Peyer's patch (tissue), 4 donors: ENCODE results near the gene PNPO. TPM values are rescaled to one million over a fixed set of nuclear protein-coding genes. Genes with fewer than 3 reads are reported as not detected.

Experiments
- DNase-seq, 3 donors: peaks; one replicate each; pipeline ENCODE4 v3.0.0-alpha.2; 2017 to 2019
- H3K27ac ChIP-seq, 4 donors: fragments of 200-600 bp; sonication (generic); one replicate each; pipeline ENCODE4 v1.5.1; 2016 to 2019
- H3K27me3 ChIP-seq, 2 donors: fragments of 200-600 bp; sonication (generic); one replicate each; pipeline ENCODE4 v1.5.1; 2019
- H3K36me3 ChIP-seq, 3 donors: fragments of 200-600 bp; sonication (generic); one replicate each; pipeline ENCODE4 v1.5.1; 2016 to 2019
- H3K4me1 ChIP-seq, 4 donors: fragments of 200-600 bp; sonication (generic); one replicate each; pipeline ENCODE4 v1.5.1; 2016 to 2019
- H3K4me3 ChIP-seq, 4 donors: fragments of 200-600 bp; sonication (generic); 1 replicate in 3 of 4; 2 replicates in 1 of 4; pipeline ENCODE4 v1.5.1; 2016 to 2019; ENCODE audit warnings: mild to moderate bottlenecking in 1 of 4
- H3K9me3 ChIP-seq, 4 donors: fragments of 200-600 bp; sonication (generic); one replicate each; pipeline ENCODE4 v1.5.1; 2016 to 2019; ENCODE audit warnings: mild to moderate bottlenecking in 1 of 4
- POLR2A ChIP-seq, 2 donors: fragments of 450-650 bp; IDR thresholded peaks; one replicate each; pipeline ENCODE4 v1.5.1; 2017; ENCODE audit warnings: antibody characterized with exemption in 2 of 2, mild to moderate bottlenecking in 2 of 2, moderate library complexity in 2 of 2
- total RNA-seq, 4 donors: library from RNA; depleted of rRNA; stranded (reverse); fragments of >200 nt; gene quantifications; one replicate each; pipeline ENCODE4 v1.1.0, GENCODE V29; 2016
- TF ChIP-seq, protein P1 (sequence below), 6 experiments: fragments of 450-650 bp in 4 of 6; fragments of 200-600 bp in 2 of 6; sonication (generic) in 1 of 6; IDR thresholded peaks; one replicate each; pipeline ENCODE4 v1.5.1; 2017 to 2019; ENCODE audit warnings: antibody characterized with exemption in 6 of 6, mild to moderate bottlenecking in 3 of 6, moderate library complexity in 1 of 6

Gene PNPO
- total RNA-seq, 4 donors from 2014 or later: 23.9 to 103 (median 64.6) TPM

DNA sequence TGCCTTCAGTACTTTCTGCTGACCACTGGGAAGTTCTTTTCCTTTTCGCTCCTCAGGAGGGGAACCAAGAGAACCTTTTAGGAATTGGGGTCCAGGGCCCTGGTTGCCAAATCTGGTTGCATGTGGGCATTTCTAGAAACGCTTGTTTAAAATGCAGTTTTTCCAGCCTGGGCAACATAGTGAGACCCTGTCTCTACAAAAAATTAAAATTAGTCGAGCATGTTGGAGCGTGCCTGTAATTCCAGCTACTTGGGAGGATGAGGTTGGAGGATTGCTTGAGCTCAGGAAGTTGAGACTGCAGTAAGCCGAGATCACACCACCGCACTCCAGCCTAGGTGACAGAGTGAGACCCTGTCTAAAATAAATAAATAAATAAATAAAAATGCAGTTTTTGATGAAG is 1.2 kb downstream of the PNPO start:
- Histone ChIP-seq H3K4me1 (peaks cover 0 to 32% (median 6%) of the 10 kb centered on the region in 4 donors), H3K9me3 (no peaks in the 10 kb centered on the region), H3K36me3 (peaks cover 0 to 6% (median 0%) of the 10 kb centered on the region in 3 donors), H3K4me3 (peak overlapping the region in 3 of 4 donors; percentile 63 to 92 (median 79)), H3K27me3 (no peaks in the 10 kb centered on the region), H3K27ac (peak overlapping the region in 2 of 4 donors; percentile 82 to 83)
- no peak for DNase-seq
- TF ChIP-seq, protein P1, sequence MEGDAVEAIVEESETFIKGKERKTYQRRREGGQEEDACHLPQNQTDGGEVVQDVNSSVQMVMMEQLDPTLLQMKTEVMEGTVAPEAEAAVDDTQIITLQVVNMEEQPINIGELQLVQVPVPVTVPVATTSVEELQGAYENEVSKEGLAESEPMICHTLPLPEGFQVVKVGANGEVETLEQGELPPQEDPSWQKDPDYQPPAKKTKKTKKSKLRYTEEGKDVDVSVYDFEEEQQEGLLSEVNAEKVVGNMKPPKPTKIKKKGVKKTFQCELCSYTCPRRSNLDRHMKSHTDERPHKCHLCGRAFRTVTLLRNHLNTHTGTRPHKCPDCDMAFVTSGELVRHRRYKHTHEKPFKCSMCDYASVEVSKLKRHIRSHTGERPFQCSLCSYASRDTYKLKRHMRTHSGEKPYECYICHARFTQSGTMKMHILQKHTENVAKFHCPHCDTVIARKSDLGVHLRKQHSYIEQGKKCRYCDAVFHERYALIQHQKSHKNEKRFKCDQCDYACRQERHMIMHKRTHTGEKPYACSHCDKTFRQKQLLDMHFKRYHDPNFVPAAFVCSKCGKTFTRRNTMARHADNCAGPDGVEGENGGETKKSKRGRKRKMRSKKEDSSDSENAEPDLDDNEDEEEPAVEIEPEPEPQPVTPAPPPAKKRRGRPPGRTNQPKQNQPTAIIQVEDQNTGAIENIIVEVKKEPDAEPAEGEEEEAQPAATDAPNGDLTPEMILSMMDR (IDR thresholded peaks at IDR 0.05): no peak
- TF ChIP-seq POLR2A (IDR thresholded peaks at IDR 0.05): no peak

DNA sequence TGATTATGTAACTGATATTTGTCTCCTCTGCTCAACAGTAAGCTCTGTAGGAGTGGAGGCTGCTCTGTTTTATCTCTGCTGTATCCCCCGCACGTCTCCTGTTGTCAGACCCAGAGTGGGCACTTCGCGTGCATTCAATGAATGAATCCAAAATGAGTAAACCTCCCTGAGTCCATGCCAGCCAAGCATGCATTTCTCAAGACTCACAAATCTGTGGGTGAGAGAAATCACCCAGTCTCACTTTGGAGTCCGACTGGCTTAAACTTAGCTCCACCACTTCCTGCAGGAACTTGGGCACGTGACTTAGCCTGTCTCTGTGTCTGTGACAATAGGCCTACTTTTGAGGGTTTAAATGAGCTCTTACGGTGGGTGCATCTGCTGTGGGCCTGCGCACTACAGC is 3.7 kb downstream of the PNPO start:
- Histone ChIP-seq H3K9me3 (no peaks in the 10 kb centered on the region), H3K27ac (peak overlapping the region in 1 of 4 donors; percentile 53), H3K27me3 (no peaks in the 10 kb centered on the region), H3K4me1 (peaks cover 0 to 48% (median 12%) of the 10 kb centered on the region in 4 donors), H3K36me3 (peaks cover 0 to 6% (median 0%) of the 10 kb centered on the region in 3 donors), H3K4me3 (no peak overlapping the region)
- no peak for DNase-seq
- TF ChIP-seq, protein P1 (IDR thresholded peaks at IDR 0.05): no peak
- TF ChIP-seq POLR2A (IDR thresholded peaks at IDR 0.05): no peak

DNA sequence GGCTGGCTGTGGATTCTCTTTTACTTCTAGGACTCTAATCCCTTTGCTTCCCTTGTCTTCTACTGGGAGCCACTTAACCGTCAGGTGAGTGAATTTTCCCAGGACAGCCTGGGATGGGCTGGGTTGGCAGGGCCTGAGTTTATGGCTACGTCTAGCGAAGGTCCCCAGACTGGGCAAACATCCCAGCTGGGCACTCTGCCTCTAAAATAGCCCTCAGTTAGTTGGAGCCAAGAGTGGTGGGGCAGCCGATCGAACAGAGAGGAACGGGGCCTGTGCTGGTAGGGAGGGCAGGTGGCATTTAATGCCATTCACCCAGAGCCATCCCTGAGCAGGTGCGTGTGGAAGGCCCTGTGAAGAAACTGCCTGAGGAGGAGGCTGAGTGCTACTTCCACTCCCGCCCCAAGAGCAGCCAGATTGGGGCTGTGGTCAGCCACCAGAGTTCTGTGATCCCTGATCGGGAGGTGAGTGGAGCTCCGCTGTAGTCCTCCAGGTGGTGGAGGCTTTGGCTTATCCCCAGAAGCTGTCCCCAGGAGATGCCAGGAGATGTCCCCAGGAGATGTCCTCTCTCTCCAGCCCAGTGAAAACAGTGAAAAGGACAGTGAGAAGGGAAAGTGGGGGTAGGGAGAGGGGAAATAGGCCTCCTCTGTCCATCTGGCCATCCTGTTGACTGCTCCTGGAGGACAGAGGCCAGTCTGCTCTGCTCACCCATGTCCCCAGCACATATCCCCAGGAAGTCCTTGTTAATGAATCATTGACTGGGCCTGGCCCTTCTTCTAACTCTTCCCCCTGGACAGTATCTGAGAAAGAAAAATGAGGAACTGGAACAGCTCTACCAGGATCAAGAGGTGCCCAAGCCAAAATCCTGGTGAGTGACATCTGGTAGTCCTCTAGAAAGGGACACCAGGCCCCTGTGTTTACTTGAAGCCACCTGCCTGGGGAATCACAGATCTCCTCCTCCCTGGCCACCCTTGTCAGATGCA is 4.4 kb downstream of the PNPO start:
- TF ChIP-seq, protein P1 (IDR thresholded peaks at IDR 0.05): no peak
- no peak for TF ChIP-seq POLR2A (IDR thresholded peaks at IDR 0.05)
- H3K4me3 ChIP-seq: no peak overlapping the region
- peaks cover 0 to 48% (median 14%) of the 10 kb centered on the region in 4 donors for H3K4me1 ChIP-seq
- no peak for DNase-seq
- peaks cover 0 to 10% (median 0%) of the 10 kb centered on the region in 3 donors for H3K36me3 ChIP-seq
- no peaks in the 10 kb centered on the region for H3K27me3 ChIP-seq
- H3K27ac ChIP-seq: peak overlapping the region in 2 of 4 donors; percentile 18 to 53
- no peaks in the 10 kb centered on the region for H3K9me3 ChIP-seq

DNA sequence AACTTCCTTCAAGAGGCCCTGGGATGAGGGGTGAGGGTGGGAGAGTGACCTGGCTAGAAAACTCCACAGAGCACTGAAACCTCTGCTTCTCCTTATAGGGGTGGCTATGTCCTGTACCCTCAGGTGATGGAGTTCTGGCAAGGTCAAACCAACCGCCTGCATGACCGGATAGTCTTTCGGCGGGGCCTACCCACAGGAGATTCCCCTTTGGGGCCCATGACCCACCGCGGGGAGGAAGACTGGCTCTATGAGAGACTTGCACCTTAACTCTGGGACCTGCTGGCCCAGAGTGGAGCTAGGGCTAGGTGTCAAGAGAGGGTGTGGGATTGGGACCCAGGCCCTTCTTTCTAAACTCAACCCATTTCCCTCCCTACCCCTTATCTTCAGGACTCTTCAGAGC is 5.1 kb downstream of the PNPO start:
- no peak for DNase-seq
- Histone ChIP-seq H3K27me3 (no peaks in the 10 kb centered on the region), H3K36me3 (peaks cover 0 to 17% (median 0%) of the 10 kb centered on the region in 3 donors), H3K27ac (peak overlapping the region in 3 of 4 donors; percentile 12 to 53 (median 18)), H3K9me3 (no peaks in the 10 kb centered on the region), H3K4me1 (peaks cover 0 to 52% (median 14%) of the 10 kb centered on the region in 4 donors), H3K4me3 (no peak overlapping the region)
- TF ChIP-seq, protein P1 (IDR thresholded peaks at IDR 0.05): no peak
- TF ChIP-seq POLR2A (IDR thresholded peaks at IDR 0.05): no peak

DNA sequence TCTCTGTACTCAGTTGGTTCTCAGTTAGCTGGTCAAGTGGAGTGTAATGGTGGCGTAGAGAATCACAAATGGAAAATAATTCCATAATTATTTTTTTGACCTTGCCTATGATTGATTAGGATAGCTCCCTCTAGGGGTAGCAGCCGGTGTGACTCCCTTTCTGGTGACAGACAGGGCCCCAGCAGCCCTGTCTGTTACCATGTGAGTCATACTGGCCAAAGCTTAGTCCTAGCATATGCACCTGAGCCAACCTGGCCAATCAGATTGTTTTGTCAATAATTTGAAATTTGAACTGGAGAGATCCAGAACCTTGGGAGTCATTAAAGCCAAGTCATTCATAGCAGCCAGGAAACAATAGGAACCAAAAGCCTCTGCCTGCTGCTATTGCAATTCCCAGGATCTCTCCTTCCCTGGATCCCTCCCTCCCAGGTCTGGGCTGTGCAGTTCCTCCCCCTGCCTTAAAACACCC is 5.6 kb downstream of the PNPO start:
- no peaks in the 10 kb centered on the region for H3K9me3 ChIP-seq
- H3K4me3 ChIP-seq: no peak overlapping the region
- TF ChIP-seq, protein P1 (IDR thresholded peaks at IDR 0.05): peak; percentile 50 to 96 (median 86)
- TF ChIP-seq POLR2A (IDR thresholded peaks at IDR 0.05): peak; percentile 40 to 49
- DNase-seq: peak; percentile 79 to 94 (median 83)
- peaks cover 0 to 21% (median 0%) of the 10 kb centered on the region in 3 donors for H3K36me3 ChIP-seq
- no peaks in the 10 kb centered on the region for H3K27me3 ChIP-seq
- peak overlapping the region in 2 of 4 donors; percentile 18 to 53 for H3K27ac ChIP-seq
- H3K4me1 ChIP-seq: peaks cover 0 to 56% (median 14%) of the 10 kb centered on the region in 4 donors
